Measurements from ENCODE around the gene CATSPERE.

The CATSPERE gene

DNA sequence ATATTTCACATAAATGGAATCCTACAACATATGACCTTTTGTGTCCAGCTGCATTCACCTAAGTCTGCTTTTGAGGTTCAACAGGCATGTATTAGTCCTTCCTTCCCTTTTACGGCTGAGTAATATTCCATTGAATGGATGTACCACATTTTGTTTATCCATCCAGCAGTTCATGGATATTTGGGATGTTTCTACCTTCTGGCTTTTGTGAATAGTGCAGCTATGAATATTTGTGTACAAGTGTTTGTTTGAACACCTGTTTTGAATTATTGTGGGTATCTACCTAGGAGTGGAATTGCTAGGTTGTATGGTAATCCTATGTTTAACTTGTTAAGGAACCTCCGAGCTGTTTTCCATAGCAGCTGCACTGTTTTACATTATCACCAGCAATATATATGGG is 129.6 kb downstream of the CATSPERE start:
- TF ChIP-seq EP300 (IDR thresholded peaks at IDR 0.05; ENCODE audit: borderline replicate concordance), result no peak
- no peak for TF ChIP-seq FOXM1 (IDR thresholded peaks at IDR 0.05; ENCODE audit: borderline replicate concordance, low read depth)
- TF ChIP-seq, protein P1, sequence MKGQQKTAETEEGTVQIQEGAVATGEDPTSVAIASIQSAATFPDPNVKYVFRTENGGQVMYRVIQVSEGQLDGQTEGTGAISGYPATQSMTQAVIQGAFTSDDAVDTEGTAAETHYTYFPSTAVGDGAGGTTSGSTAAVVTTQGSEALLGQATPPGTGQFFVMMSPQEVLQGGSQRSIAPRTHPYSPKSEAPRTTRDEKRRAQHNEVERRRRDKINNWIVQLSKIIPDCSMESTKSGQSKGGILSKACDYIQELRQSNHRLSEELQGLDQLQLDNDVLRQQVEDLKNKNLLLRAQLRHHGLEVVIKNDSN (IDR thresholded peaks at IDR 0.05), result no peak
- no peak for TF ChIP-seq YY1 (IDR thresholded peaks at IDR 0.05; ENCODE audit: low read depth)
- no peak for TF ChIP-seq CREB1 (IDR thresholded peaks at IDR 0.05; ENCODE audit: low read depth)
- no peak for TF ChIP-seq TEAD4 (IDR thresholded peaks at IDR 0.05)
- no peak for TF ChIP-seq TCF12 (IDR thresholded peaks at IDR 0.05; ENCODE audit: low read depth)
- TF ChIP-seq, protein P2, sequence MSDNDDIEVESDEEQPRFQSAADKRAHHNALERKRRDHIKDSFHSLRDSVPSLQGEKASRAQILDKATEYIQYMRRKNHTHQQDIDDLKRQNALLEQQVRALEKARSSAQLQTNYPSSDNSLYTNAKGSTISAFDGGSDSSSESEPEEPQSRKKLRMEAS (IDR thresholded peaks at IDR 0.05), result no peak
- TF ChIP-seq CEBPB (IDR thresholded peaks at IDR 0.05), result no peak
- TF ChIP-seq, protein P3, sequence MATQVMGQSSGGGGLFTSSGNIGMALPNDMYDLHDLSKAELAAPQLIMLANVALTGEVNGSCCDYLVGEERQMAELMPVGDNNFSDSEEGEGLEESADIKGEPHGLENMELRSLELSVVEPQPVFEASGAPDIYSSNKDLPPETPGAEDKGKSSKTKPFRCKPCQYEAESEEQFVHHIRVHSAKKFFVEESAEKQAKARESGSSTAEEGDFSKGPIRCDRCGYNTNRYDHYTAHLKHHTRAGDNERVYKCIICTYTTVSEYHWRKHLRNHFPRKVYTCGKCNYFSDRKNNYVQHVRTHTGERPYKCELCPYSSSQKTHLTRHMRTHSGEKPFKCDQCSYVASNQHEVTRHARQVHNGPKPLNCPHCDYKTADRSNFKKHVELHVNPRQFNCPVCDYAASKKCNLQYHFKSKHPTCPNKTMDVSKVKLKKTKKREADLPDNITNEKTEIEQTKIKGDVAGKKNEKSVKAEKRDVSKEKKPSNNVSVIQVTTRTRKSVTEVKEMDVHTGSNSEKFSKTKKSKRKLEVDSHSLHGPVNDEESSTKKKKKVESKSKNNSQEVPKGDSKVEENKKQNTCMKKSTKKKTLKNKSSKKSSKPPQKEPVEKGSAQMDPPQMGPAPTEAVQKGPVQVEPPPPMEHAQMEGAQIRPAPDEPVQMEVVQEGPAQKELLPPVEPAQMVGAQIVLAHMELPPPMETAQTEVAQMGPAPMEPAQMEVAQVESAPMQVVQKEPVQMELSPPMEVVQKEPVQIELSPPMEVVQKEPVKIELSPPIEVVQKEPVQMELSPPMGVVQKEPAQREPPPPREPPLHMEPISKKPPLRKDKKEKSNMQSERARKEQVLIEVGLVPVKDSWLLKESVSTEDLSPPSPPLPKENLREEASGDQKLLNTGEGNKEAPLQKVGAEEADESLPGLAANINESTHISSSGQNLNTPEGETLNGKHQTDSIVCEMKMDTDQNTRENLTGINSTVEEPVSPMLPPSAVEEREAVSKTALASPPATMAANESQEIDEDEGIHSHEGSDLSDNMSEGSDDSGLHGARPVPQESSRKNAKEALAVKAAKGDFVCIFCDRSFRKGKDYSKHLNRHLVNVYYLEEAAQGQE (IDR thresholded peaks at IDR 0.05; ENCODE audit: low read depth), result no peak
- TF ChIP-seq EGR1 (IDR thresholded peaks at IDR 0.05), result no peak
- no peak for TF ChIP-seq TAF1 (IDR thresholded peaks at IDR 0.05; ENCODE audit: low read depth)
- TF ChIP-seq ZBTB7A (IDR thresholded peaks at IDR 0.05; ENCODE audit: low read depth), result no peak
- TF ChIP-seq RAD21 (IDR thresholded peaks at IDR 0.05; ENCODE audit: low read depth), result no peak
- TF ChIP-seq NFIC (IDR thresholded peaks at IDR 0.05), result no peak

DNA sequence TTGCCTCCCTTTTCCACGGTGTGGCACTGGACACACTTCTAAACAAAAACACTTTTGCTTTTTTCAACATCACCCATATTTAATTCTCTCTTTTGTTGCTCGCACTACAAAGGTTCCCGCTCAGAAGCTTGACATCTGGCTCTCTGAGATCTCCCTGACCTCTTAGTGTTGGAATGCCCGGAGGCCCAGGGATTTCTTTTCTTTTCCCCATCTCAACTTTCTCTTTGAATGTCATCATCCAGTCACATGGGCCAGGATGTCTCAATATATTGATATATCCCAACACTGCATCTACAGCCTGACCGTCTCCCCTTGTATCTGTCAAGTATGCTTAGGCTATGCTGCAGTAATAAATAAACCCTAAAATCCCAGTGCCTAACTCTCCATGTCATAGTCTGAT is 137.5 kb downstream of the CATSPERE start:
- TF ChIP-seq ZBTB7A (IDR thresholded peaks at IDR 0.05; ENCODE audit: low read depth) (no peak), NFIC (IDR thresholded peaks at IDR 0.05) (no peak), TEAD4 (IDR thresholded peaks at IDR 0.05) (no peak), EP300 (IDR thresholded peaks at IDR 0.05; ENCODE audit: borderline replicate concordance) (no peak), TCF12 (IDR thresholded peaks at IDR 0.05; ENCODE audit: low read depth) (no peak), TAF1 (IDR thresholded peaks at IDR 0.05; ENCODE audit: low read depth) (no peak)
- TF ChIP-seq, protein P2 (IDR thresholded peaks at IDR 0.05), result no peak

DNA sequence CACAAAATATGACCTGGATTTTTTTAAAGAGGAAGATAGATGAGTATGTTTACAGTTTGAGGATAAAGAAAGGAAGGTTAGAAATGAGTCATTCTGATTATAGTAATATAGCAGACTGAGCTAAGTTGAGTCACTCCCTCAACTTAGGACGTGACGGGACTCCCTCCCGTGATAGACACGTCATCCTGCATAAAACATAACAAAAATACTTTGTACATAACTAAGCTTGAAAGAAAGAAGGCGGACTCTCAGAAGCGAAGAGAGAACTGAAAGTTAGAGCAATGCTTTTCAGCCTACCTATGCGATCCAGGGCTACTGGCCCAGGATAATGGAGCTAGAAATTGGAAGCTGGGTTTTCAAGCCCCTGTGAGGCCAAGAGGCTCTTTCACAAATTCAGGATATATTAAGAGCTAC is 138.9 kb downstream of the CATSPERE start:
- TF ChIP-seq TAF1 (IDR thresholded peaks at IDR 0.05; ENCODE audit: low read depth) (no peak), CEBPB (IDR thresholded peaks at IDR 0.05) (no peak), NFIC (IDR thresholded peaks at IDR 0.05) (no peak), TCF12 (IDR thresholded peaks at IDR 0.05; ENCODE audit: low read depth) (no peak), YY1 (IDR thresholded peaks at IDR 0.05; ENCODE audit: low read depth) (no peak)
- TF ChIP-seq, protein P2 (IDR thresholded peaks at IDR 0.05), result no peak
- TF ChIP-seq, protein P1 (IDR thresholded peaks at IDR 0.05), result no peak

DNA sequence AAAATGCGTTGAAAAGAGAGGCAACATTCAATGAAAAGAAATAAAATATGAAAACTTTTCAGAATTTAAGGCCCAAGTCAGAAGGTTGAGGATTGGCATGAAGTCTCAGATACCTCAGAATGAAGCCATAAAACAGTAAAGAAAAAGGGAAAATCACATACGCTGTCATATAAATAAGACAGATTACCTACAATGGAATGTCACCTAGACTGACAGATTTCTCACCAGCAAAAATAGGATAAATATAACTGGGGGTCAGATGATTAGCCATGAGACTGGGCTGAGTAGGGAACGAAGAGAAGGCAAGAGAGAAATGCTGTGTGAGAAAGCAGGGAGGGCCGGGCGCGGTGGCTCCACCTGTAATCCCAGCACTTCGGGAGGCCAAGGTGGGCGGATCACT is 140.3 kb downstream of the CATSPERE start:
- TF ChIP-seq CEBPB (IDR thresholded peaks at IDR 0.05) (no peak), TAF1 (IDR thresholded peaks at IDR 0.05; ENCODE audit: low read depth) (no peak), TCF12 (IDR thresholded peaks at IDR 0.05; ENCODE audit: low read depth) (no peak), NFIC (IDR thresholded peaks at IDR 0.05) (no peak), RAD21 (IDR thresholded peaks at IDR 0.05; ENCODE audit: low read depth) (no peak)

DNA sequence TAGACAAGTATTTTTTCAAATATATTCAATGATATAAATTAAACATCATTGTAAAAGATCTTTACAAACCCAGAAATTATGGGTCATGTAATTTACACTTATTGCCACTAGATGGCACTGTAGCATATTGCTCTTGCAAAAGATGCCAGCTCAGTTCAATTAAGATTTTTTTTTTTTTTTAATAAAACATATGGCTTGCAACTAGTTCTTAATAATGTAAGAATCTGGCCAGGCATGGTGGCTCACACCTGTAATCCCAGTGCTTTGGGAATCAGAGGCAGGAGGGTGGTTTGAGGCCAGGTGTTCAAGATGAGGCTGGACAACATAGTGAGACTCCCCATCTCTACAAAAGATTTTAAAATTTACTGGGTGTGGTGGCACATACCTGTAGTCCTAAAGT is 142.4 kb downstream of the CATSPERE start:
- TF ChIP-seq FOXM1 (IDR thresholded peaks at IDR 0.05; ENCODE audit: borderline replicate concordance, low read depth) (no peak), RAD21 (IDR thresholded peaks at IDR 0.05; ENCODE audit: low read depth) (peak; percentile 78), NFIC (IDR thresholded peaks at IDR 0.05) (no peak)

DNA sequence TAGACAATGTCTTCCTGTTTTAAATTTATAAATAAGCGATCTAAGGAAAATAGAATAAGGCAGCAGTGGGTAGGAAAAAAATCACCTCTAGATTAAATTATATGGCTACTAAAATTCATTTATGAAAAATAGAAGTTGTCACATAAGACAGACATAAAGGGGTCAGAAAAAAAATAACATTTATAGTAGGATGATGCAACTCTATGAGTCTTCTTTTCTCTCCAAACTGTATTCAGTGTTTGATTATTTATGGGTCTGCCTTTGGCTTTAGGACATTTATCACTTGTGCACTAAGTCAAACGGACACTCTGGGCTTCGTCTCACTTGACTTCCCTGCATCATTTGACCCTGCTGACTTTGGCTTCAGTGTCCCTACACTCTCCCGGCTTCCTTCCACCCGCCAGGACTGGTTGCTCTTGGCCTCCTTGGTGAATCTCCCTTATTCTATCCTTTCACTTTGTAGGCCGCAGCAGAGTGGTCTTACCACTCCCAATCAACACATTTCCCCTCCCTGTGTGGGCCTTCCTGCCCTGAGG is 144.8 kb downstream of the CATSPERE start:
- TF ChIP-seq TEAD4 (IDR thresholded peaks at IDR 0.05), result no peak
- TF ChIP-seq NFIC (IDR thresholded peaks at IDR 0.05), result no peak
- no peak for TF ChIP-seq TCF12 (IDR thresholded peaks at IDR 0.05; ENCODE audit: low read depth)
- TF ChIP-seq FOXM1 (IDR thresholded peaks at IDR 0.05; ENCODE audit: borderline replicate concordance, low read depth), result no peak
- TF ChIP-seq, protein P3 (IDR thresholded peaks at IDR 0.05; ENCODE audit: low read depth), result no peak
- TF ChIP-seq, protein P2 (IDR thresholded peaks at IDR 0.05), result no peak
- TF ChIP-seq CREB1 (IDR thresholded peaks at IDR 0.05; ENCODE audit: low read depth), result no peak
- TF ChIP-seq, protein P1 (IDR thresholded peaks at IDR 0.05), result no peak
- TF ChIP-seq EP300 (IDR thresholded peaks at IDR 0.05; ENCODE audit: borderline replicate concordance), result no peak
- TF ChIP-seq CEBPB (IDR thresholded peaks at IDR 0.05), result no peak
- no peak for TF ChIP-seq ZBTB7A (IDR thresholded peaks at IDR 0.05; ENCODE audit: low read depth)
- TF ChIP-seq RAD21 (IDR thresholded peaks at IDR 0.05; ENCODE audit: low read depth), result no peak
- no peak for TF ChIP-seq EGR1 (IDR thresholded peaks at IDR 0.05)
- no peak for TF ChIP-seq YY1 (IDR thresholded peaks at IDR 0.05; ENCODE audit: low read depth)
- TF ChIP-seq TAF1 (IDR thresholded peaks at IDR 0.05; ENCODE audit: low read depth), result no peak

Measured in Ishikawa (cell line).